GM11168 (cell line): ENCODE measurements around the gene ZSCAN5B.
"Not testable (repeated sequence)": the region's sequence is repeated elsewhere in the genome, so short reads cannot be mapped to it uniquely, and the experiment has no call there.

ENCODE experiments used
- in situ Hi-C: fragments of 300-500 bp; cut with MboI; formaldehyde crosslinking; loops from one replicate; pipeline ENCODE4 v1.12.0; 2022; ENCODE audit warnings: low sequenced_read_pairs; ENCODE audit not compliant: unreplicated experiment

The ZSCAN5B gene

DNA sequence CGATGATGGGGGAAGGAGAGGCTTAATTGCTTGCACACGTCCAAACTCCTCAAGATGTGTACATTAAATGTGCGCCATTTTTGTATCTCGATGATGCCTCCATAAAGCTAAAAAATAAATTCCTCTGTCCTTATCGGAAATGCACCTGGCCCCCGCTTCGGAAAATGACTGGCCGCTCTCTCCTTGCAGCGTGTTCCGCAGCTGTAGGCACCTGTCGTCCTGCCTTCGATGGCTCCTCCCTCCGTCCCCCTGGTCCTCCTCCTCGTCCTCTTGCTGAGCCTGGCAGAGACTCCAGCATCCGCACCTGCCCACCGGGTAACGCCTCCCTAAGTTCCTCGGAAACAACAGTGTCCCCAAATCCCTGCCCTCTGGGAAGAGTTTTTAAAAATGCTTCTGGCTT lies 20.7 kb downstream of the ZSCAN5B start:
- in situ Hi-C loops: no loop called here

DNA sequence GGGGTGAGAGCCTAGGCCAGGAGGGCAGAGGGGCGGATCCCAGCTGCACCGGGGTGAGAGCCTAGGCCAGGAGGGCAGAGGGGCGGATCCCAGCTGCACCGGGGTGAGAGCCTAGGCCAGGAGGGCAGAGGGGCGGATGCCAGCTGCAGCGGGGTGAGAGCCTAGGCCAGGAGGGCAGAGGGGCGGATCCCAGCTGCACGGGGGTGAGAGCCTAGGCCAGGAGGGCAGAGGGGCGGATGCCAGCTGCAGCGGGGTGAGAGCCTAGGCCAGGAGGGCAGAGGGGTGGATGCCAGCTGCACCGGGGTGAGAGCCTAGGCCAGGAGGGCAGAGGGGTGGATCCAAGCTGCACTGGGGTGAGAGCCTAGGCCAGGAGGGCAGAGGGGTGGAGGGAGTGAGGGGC lies 21.3 kb downstream of the ZSCAN5B start:
- in situ Hi-C loops: not testable (repeated sequence)

DNA sequence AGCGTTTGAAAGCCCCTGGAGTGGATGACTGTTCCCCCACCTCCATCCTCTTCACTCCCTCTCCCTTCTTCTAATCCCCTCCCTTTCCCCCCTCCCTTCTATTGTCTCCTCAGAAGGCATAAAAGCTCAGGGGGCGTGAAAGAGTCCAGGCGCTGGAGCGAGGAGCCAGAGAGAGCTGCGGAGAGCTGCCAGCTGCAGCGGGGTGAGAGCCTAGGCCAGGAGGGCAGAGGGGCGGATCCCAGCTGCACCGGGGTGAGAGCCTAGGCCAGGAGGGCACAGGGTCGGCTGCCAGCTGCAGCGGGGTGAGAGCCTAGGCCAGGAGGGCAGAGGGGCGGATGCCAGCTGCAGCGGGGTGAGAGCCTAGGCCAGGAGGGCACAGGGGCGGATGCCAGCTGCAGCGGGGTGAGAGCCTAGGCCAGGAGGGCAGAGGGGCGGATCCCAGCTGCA lies 21.7 kb downstream of the ZSCAN5B start, which contains the start of gene GALP:
TSS of gene GALP (plus strand) at position 148 of the 447 bp plus-strand sequence. CDS start 1,101 bp downstream, outside the sequence.
- in situ Hi-C loops: not testable (repeated sequence)

GRCh38 chr19:56174550-56174949 lies 23.0 kb downstream of the ZSCAN5B start:
- in situ Hi-C loops: loop anchor here (5.0 kb wide), 1 partner anchor 102 kb away; no protein-coding TSS in a partner anchor

DNA sequence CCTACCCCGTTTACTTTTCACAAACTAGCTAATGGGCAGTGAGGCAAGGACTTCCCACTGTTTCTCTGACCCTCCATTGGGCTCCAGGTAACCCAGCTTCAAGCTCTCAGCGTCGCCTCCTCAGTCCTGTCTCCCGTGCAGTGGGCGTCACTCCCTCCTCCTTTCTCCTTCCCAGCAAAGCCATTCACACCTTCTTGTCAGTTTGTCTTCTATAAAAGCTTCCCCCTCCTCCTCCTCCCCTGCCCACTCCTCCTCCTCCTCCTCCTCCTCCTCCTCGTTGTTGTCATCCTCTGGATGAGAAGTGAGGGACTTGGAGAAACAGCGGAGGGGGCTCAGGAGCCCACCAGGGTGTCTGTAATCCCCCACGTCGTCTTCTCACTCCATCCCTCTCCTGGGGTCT lies 23.5 kb downstream of the ZSCAN5B start:
- in situ Hi-C loops: loop anchor here (5.0 kb wide), 1 partner anchor 102 kb away; no protein-coding TSS in a partner anchor

GRCh38 chr19:56170261-56170660 lies 27.3 kb downstream of the ZSCAN5B start:
- in situ Hi-C loops: loop anchor here (5.0 kb wide), 1 partner anchor 98 kb away; no protein-coding TSS in a partner anchor

- in situ Hi-C loops: no loop called here
These were observed 30.5 kb downstream of the ZSCAN5B start for GRCh38 chr19:56167064-56167578.

- in situ Hi-C loops: no loop called here
These were observed 34.5 kb downstream of the ZSCAN5B start for GRCh38 chr19:56163097-56163496.

- in situ Hi-C loops: no loop called here
These were observed 35.3 kb downstream of the ZSCAN5B start for GRCh38 chr19:56162258-56162657.

DNA sequence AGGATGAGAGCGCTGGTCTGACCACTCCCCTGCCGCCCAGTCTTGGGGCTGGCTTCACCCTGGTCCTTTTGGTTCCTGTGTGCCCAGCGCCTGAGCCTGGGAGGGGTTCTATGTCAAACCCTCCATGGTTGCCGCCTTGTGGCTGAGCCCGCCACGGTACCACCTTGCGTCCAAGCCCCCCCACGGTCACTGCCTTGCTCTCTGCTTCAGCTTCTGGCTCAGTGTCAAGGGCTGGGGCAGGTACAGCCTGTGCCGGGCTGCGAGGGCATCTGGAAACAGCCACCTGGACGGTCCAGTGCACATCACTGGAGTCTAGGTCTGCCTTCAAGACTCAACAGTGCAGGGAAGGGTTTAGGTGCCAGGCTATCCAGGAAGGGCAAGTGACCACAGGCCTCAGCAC lies 36.0 kb downstream of the ZSCAN5B start:
- in situ Hi-C loops: no loop called here

DNA sequence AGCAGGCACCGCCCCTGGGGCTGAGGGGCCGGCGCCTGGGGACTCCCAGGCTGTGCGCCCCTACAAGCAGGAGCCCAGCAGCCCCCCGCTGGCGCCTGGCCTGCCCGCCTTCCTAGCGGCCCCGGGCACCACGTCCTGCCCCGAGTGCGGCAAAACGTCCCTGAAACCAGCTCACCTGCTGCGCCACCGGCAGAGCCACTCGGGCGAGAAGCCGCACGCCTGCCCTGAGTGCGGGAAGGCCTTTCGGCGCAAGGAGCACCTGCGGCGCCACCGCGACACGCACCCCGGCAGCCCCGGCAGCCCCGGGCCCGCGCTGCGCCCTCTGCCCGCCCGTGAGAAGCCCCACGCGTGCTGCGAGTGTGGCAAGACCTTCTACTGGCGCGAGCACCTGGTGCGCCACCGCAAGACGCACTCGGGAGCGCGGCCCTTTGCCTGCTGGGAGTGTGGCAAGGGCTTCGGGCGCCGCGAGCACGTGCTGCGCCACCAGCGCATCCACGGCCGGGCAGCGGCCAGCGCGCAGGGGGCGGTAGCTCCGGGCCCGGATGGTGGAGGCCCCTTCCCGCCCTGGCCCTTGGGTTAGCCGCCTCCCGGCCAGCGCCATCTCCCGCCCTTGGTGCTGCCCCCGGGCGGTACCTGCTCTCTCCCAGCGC lies 37.8 kb downstream of the ZSCAN5B start:
- in situ Hi-C loops: no loop called here

DNA sequence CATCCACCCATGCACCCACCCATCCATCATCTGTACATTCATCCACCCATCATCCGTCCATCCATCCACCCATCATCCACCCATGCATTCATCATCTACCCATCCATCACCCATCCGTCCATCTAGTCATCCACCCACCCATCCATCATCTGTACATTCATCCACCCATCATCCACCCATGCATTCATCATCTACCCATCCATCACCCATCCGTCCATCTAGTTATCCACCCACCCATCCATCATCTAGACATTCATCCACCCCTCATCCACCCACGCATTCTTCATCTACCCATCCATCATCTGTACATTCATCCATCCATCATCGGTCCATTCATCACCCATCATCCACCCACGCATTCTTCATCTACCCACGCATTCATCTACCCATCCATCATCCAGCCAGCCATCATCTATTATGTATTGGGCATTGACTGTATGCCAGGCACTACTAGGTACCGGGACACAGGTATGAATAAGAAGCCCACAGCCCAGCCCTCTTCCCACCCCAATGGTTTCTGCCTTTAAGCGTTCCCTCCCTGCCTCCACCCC lies 38.5 kb downstream of the ZSCAN5B start:
- in situ Hi-C loops: no loop called here

DNA sequence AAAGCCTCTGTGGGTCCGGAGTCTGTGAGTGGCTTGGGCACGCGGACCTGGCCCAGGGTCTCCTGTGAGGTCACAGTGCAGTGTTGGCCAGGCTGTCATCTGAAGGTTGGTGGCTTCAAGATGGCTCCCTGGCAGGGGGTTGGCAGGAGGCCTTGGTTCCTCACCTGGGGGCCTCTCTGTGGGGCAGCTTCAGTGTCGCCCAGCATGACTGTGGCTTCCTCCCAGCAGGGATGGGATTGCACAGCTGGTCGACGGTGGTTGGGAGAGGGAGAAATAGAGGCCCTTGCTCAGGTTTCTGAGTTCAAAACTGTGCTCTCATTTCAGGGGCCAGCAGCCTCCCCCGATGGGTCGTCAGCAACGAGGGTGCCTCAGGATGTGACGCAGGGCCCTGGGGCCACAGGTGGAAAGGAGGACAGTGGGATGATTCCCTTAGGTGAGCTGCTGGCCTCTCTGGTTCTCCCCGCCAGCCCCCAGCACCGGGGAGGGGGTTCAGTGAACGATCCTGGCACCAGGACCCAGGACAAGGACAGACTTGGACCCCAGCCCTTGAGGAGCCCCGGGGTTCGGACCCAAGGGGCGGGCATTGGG lies 39.3 kb downstream of the ZSCAN5B start:
- in situ Hi-C loops: no loop called here

DNA sequence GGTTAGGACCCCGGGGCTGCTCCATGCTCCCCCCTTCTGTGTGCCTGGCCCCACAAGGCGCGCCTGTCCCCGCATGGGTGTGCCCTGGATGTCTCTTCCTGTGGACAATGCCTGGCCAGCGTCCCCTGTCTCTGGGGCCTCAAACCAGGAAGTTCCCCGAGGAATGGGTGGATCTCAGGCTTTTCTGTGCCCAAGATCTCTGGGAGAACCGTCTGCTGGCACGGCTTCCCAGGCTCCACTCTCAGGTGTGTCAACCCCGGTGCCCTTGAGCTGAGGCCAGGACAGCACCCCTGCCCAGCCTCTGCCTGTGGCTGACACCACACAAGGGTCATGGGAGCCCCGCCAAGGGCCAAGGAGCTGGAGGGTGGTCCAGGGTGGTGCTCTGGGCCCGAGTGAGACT lies 40.8 kb downstream of the ZSCAN5B start:
- in situ Hi-C loops: no loop called here

DNA sequence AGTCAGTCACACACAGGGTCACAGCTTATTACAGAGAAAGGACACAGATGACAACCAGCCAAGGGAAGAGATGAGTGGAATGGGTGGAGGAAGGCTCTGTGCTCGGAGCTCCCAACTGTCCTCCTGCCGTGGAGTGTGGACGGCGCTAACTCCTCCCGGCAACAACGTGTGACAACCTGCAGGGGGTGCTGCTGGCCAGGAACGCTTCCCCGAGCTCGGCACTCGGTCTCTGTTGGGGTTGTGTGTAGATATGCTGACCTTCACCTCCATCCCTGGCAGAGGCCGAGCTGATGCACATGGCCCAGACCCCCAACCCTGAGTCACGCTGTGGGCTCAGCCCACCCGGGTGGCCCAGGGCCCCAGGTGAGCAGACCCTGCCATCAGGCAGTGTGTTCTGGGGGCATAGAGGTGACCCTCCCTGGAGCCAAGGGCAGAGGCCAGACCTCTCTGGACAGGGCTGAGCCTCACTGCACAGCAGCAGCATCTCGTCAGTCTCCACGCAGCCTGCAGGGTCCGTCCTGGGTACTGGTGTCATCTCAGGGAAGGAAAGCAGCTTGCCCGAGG lies 42.4 kb downstream of the ZSCAN5B start:
- in situ Hi-C loops: no loop called here

DNA sequence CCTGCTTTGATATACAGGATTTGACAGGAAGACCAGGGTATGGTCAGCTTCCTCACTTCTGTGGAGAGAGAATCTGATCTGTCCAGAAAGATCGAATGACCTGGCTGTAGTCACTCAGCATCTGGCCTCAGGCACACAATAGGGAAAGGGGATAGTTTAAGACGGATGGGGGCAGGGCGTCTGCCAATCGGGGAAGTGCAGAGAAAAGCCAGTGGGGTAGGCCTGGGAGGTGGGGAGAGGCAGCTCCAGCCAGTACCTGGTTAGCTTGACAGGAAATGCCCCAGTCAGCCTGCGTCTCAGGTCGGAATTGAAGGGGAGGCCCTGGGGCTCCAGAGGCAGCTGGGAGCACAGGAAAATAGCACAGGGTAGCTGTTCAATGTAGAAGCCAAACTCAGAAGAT lies 44.1 kb downstream of the ZSCAN5B start:
- in situ Hi-C loops: no loop called here

GRCh38 chr19:56152644-56153043 lies 44.9 kb downstream of the ZSCAN5B start:
- in situ Hi-C loops: no loop called here

DNA sequence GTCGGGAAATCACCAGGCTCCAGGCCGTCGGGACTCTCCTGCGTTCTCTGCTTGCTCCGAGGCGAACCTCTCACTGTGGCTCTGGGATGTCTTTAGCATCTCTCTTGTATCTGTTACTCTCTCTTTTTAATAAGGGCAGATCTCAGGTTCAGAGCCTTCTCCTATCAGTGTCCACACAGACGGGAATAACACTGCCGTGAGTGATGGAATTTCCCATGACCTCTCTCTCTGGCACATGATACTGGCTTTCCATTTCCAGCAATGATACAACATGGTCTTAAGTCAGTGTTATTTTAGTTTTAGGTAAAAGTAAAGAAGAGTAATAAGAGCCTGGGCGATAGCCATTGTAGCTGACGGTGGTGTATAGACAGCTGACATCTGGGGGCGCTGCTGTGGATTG lies 47.2 kb downstream of the ZSCAN5B start:
- in situ Hi-C loops: no loop called here

DNA sequence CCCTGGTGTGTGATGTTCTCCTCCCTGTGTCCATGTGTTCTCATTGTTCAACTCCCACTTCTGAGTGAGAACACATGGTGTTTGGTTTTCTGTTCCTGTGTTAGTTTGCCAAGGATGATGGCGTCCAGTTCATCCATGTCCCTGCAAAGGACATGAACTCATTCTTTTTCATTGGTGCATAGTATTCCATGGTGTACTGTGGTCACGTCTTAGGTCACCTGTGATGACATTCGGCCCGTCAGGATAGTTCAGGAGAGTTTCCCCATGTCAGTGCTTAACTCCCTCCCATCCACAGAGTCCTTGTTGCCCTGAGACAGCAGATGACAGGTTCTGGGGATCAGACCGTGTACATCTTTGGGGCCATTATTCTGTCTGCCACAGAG lies 47.9 kb downstream of the ZSCAN5B start:
- in situ Hi-C loops: no loop called here

GRCh38 chr19:56148955-56149655 lies 48.5 kb downstream of the ZSCAN5B start:
- in situ Hi-C loops: not testable (repeated sequence)
